IMR-90 (cell line): ENCODE measurements around the gene PSMB1. TPM values are rescaled to one million over a fixed set of nuclear protein-coding genes. Genes with fewer than 3 reads are reported as not detected.

Experiments used
- ATAC-seq: fragments of 200-7000 bp; cut with Tn5 transposase; 2 replicates; pipeline ENCODE4 v1.9.1; 2020; ENCODE audit warnings: low read depth, mild to moderate bottlenecking, moderate library complexity
- BruUV-seq: library from RNA; stranded (reverse); fragments of 400-500 nt; replicated peaks from 2 replicates; lab custom pipeline; 2021; lab: Mats Ljungman, UMichigan
- CTCF ChIA-PET: fragments of 300-600 bp; formaldehyde crosslinking; extraction: SDS; loops from one replicate; lab custom pipeline; 2021; ENCODE audit warnings: antibody characterized with exemption; lab: Yijun Ruan, JAX
- POLR2A ChIA-PET: fragments of 300-600 bp; sonication (Branson Sonifier 250); formaldehyde crosslinking; loops from one replicate; lab custom pipeline; 2022; ENCODE audit warnings: antibody characterized with exemption; ENCODE audit not compliant: unreplicated experiment; lab: Charles Lee
- DNase-seq: peaks from one replicate; pipeline ENCODE4 v3.0.0; 2013
- H2AFZ ChIP-seq: replicated peaks from 2 replicates; pipeline ENCODE3; 2013; ENCODE audit warnings: low read length, mild to moderate bottlenecking; ENCODE audit not compliant: poor library complexity
- H2AK5ac ChIP-seq: 2 replicates; pipeline ENCODE4 v1.6.1; 2013; ENCODE audit warnings: low read depth, low read length, inconsistent platforms
- H2AK9ac ChIP-seq: replicated peaks from 2 replicates; pipeline ENCODE3; 2013; ENCODE audit warnings: mild to moderate bottlenecking, low read depth, low read length, moderate library complexity; ENCODE audit not compliant: poor library complexity
- H2BK120ac ChIP-seq: 2 replicates; pipeline ENCODE4 v1.6.1; 2013; ENCODE audit warnings: low read depth, low read length, inconsistent platforms
- H2BK15ac ChIP-seq: 3 replicates; pipeline ENCODE4 v1.6.1; 2013; ENCODE audit warnings: low read depth, low read length, inconsistent platforms
- H2BK20ac ChIP-seq: 2 replicates; pipeline ENCODE4 v1.6.1; 2013; ENCODE audit warnings: low read depth, mild to moderate bottlenecking, inconsistent platforms, low read length, moderate library complexity
- H2BK5ac ChIP-seq: 2 replicates; pipeline ENCODE4 v1.6.1; 2013; ENCODE audit warnings: mild to moderate bottlenecking, low read depth, low read length, inconsistent platforms; ENCODE audit not compliant: poor library complexity, severe bottlenecking
- H3K14ac ChIP-seq: replicated peaks from 2 replicates; pipeline ENCODE4 v1.6.1; 2013; ENCODE audit warnings: low read depth, low read length, inconsistent platforms
- H3K18ac ChIP-seq: 2 replicates; pipeline ENCODE4 v1.6.1; 2013; ENCODE audit warnings: low read depth, low read length, control low read depth
- H3K23ac ChIP-seq: 2 replicates; pipeline ENCODE4 v1.6.1; 2013; ENCODE audit warnings: low read depth, low read length, inconsistent platforms
- H3K27ac ChIP-seq: 2 replicates; pipeline ENCODE4 v1.5.1; 2013; ENCODE audit warnings: mild to moderate bottlenecking, control low read depth, low read length; ENCODE audit not compliant: insufficient read depth
- H3K27me3 ChIP-seq: 2 replicates; pipeline ENCODE4 v1.6.1; 2013; ENCODE audit warnings: low read length; ENCODE audit not compliant: control insufficient read depth, insufficient read depth
- H3K36me3 ChIP-seq: 2 replicates; pipeline ENCODE4 v1.6.1; 2013; ENCODE audit warnings: low read length, mixed read lengths; ENCODE audit not compliant: control insufficient read depth, insufficient read depth
- H3K4ac ChIP-seq: 2 replicates; pipeline ENCODE4 v1.6.1; 2013; ENCODE audit warnings: low read depth, low read length, inconsistent platforms
- H3K4me1 ChIP-seq: 2 replicates; pipeline ENCODE4 v1.6.1; 2013; ENCODE audit warnings: low read length, mixed read lengths; ENCODE audit not compliant: control insufficient read depth, insufficient read depth
- H3K4me2 ChIP-seq: 2 replicates; pipeline ENCODE4 v1.6.1; 2013; ENCODE audit warnings: low read depth, mild to moderate bottlenecking, control low read depth, low read length, moderate library complexity
- H3K4me3 ChIP-seq: 2 replicates; pipeline ENCODE4 v1.5.1; 2013; ENCODE audit warnings: low read depth, mild to moderate bottlenecking, control low read depth, low read length, moderate library complexity; ENCODE audit not compliant: insufficient read depth
- H3K56ac ChIP-seq: 2 replicates; pipeline ENCODE4 v1.6.1; 2013; ENCODE audit warnings: low read length, inconsistent platforms; ENCODE audit not compliant: insufficient read depth; ENCODE audit errors: extremely low read depth
- H3K79me1 ChIP-seq, 2 experiments: 2 replicates each; pipeline ENCODE4 v1.6.1; 2013; ENCODE audit warnings: low read length in 2 of 2, inconsistent platforms in 1 of 2, low read depth in 1 of 2
- H3K9ac ChIP-seq: 2 replicates; pipeline ENCODE4 v1.6.1; 2013; ENCODE audit warnings: low read depth, low read length, control low read depth
- H3K9me1 ChIP-seq: 2 replicates; pipeline ENCODE4 v1.6.1; 2013; ENCODE audit warnings: low read length, inconsistent platforms; ENCODE audit not compliant: insufficient read depth
- H3K9me3 ChIP-seq: 2 replicates; pipeline ENCODE4 v1.6.1; 2013; ENCODE audit warnings: low read length; ENCODE audit not compliant: control insufficient read depth, insufficient read depth
- H4K20me1 ChIP-seq: 2 replicates; pipeline ENCODE4 v1.6.1; 2013; ENCODE audit warnings: low read length, inconsistent platforms; ENCODE audit not compliant: insufficient read depth
- H4K5ac ChIP-seq: 2 replicates; pipeline ENCODE4 v1.6.1; 2013; ENCODE audit warnings: mild to moderate bottlenecking, low read depth, low read length, control low read depth
- H4K8ac ChIP-seq, 2 experiments: 2 replicates each; pipeline ENCODE4 v1.6.1; 2013; ENCODE audit warnings: low read depth in 2 of 2, low read length in 2 of 2, control low read depth in 1 of 2, inconsistent platforms in 1 of 2
- H4K91ac ChIP-seq: 2 replicates; pipeline ENCODE4 v1.6.1; 2013; ENCODE audit warnings: low read depth, low read length, inconsistent platforms; ENCODE audit not compliant: insufficient read depth
- CHD1 ChIP-seq: IDR thresholded peaks from 2 replicates; pipeline ENCODE4 v1.6.1; 2012; ENCODE audit warnings: low read depth, low read length, improper control_type of control experiment
- CTCF ChIP-seq: conservative IDR thresholded peaks from 2 replicates; pipeline ENCODE4 v1.5.1; 2012; ENCODE audit warnings: mild to moderate bottlenecking, low read depth, low read length, improper control_type of control experiment
- MAFK ChIP-seq: IDR thresholded peaks from 2 replicates; pipeline ENCODE4 v1.6.1; 2012; ENCODE audit warnings: low read depth, low read length, improper control_type of control experiment
- MAZ ChIP-seq: IDR thresholded peaks from 2 replicates; pipeline ENCODE4 v1.6.1; 2012; ENCODE audit warnings: low read depth, mild to moderate bottlenecking, low read length, improper control_type of control experiment, moderate library complexity, borderline replicate concordance
- NFE2L2 ChIP-seq: fragments of 150-350 bp; IDR thresholded peaks from 2 replicates; pipeline ENCODE4 v1.6.1; 2016; ENCODE audit warnings: low read depth, mild to moderate bottlenecking, low read length
- POLR2A ChIP-seq: IDR thresholded peaks from 2 replicates; pipeline ENCODE4 v1.6.1; 2012; ENCODE audit warnings: mild to moderate bottlenecking, low read depth, low read length
- RFX5 ChIP-seq: IDR thresholded peaks from 2 replicates; pipeline ENCODE4 v1.8.0; 2012; ENCODE audit warnings: low read depth, mild to moderate bottlenecking, low read length, moderate library complexity
- USF2 ChIP-seq: fragments of 150-350 bp; IDR thresholded peaks from 2 replicates; pipeline ENCODE4 v1.6.1; 2017; ENCODE audit warnings: mild to moderate bottlenecking, antibody characterized with exemption, low read length, low read depth
- WGBS, 2 experiments: methylation state at CpG; one replicate each; pipeline versions ENCODE4 v1.1.5 to v1.1.7; 2013; ENCODE audit warnings: missing lambda C conversion rate in 2 of 2; ENCODE audit not compliant: insufficient read length in 1 of 2; ENCODE audit errors: extremely low coverage in 2 of 2; 5-methylcytosine and 5-hydroxymethylcytosine counted together
- dilution Hi-C: fragments of 300-500 bp; cut with HindIII; formaldehyde crosslinking; loops from one replicate; pipeline ENCODE4 v1.14.3; 2018; ENCODE audit warnings: low sequenced_read_pairs; ENCODE audit not compliant: unreplicated experiment
- in situ Hi-C: fragments of 300-500 bp; cut with MboI; formaldehyde crosslinking; loops from 3 replicates; pipeline ENCODE4 v1.14.3; 2019; ENCODE audit warnings: low sequenced_read_pairs, inconsistent platforms, mixed read lengths
- intact Hi-C: fragments of 100-400 bp; cut with micrococcal nuclease; formaldehyde crosslinking; loops from 2 replicates; pipeline ENCODE4 v1.10.0; 2022
- polyA plus RNA-seq, 3 experiments: library from polyadenylated mRNA; depleted of rRNA; stranded (reverse); fragments of >200 nt; gene quantifications; 2 replicates each; pipeline ENCODE4 v1.2.3, GENCODE V29; 2012; ENCODE audit warnings: low replicate concordance in 1 of 3
- total RNA-seq: library from RNA; depleted of rRNA; stranded (reverse); fragments of >200 nt; gene quantifications from 2 replicates; pipeline ENCODE4 v1.2.3, GENCODE V29; 2012

Gene PSMB1
- total and polyA plus RNA-seq, 2 of the 4 experiments (the other 2 are of a cell fraction): 450 to 508 TPM

GRCh38 chr6:170572704-170573466 is 19.8 kb upstream of the PSMB1 start:
- H3K9me1 ChIP-seq: no peaks in the 10 kb centered on the region
- no peak overlapping the region for H3K4me2 ChIP-seq
- no peak overlapping the region for H3K14ac ChIP-seq
- H2BK20ac ChIP-seq: no peak overlapping the region
- H3K23ac ChIP-seq: no peak overlapping the region
- H3K4me1 ChIP-seq: no peaks in the 10 kb centered on the region
- H3K4ac ChIP-seq: no peak overlapping the region
- in situ Hi-C loops (no loop called here), dilution Hi-C loops (no loop called here), intact Hi-C loops (no loop called here)
- H3K9me3 ChIP-seq: no peaks in the 10 kb centered on the region
- no peak overlapping the region for H3K27ac ChIP-seq
- H2BK120ac ChIP-seq: no peak overlapping the region
- peaks cover 0 to 6% of the 10 kb centered on the region in 2 experiments; a peak in 1 of 4 replicates for H3K79me1 ChIP-seq
- no peak overlapping the region for H2AFZ ChIP-seq
- WGBS, 2 experiments: 100% methylated on average over 1 of the region's 2 CpGs; no CpG with 5 or more reads in 1 of the 2 experiments
- no peak overlapping the region for H3K4me3 ChIP-seq
- BruUV-seq: no TSS peak
- H4K8ac ChIP-seq: no peak overlapping the region
- TF ChIP-seq NFE2L2 (no peak), CTCF (no peak), USF2 (no peak), MAFK (0 out of 2 replicates have a peak, but pooled peaks have one; percentile 3), MAZ (no peak), RFX5 (no peak), POLR2A (no peak), CHD1 (no peak)
- ATAC-seq (no peak), DNase-seq (no peak)
- H3K18ac ChIP-seq: no peak overlapping the region
- no peaks in the 10 kb centered on the region for H4K20me1 ChIP-seq
- POLR2A ChIA-PET: interaction anchor here (0.6 kb wide), 1 partner anchor 53 kb away, joined by 3 read pairs; no protein-coding TSS in a partner anchor
- CTCF ChIA-PET: no interaction called here
- no peak overlapping the region for H3K9ac ChIP-seq
- H4K91ac ChIP-seq: no peak overlapping the region
- no peak overlapping the region for H2AK9ac ChIP-seq
- H3K27me3 ChIP-seq: no peaks in the 10 kb centered on the region
- peaks cover 39% of the 10 kb centered on the region for H3K36me3 ChIP-seq
- no peak overlapping the region for H2AK5ac ChIP-seq
- no peak overlapping the region for H4K5ac ChIP-seq
- H2BK15ac ChIP-seq: no peak overlapping the region
- no peak overlapping the region for H2BK5ac ChIP-seq
- H3K56ac ChIP-seq: no peak overlapping the region
